Dermis blood vessel endothelial cell (primary cell): Measurements from ENCODE around the gene SMIM44. TPM values are rescaled to one million over a fixed set of nuclear protein-coding genes. Genes with fewer than 3 reads are reported as not detected.

Experiments used
- DNase-seq: peaks from one replicate; pipeline ENCODE4 v3.0.0; 2010
- total RNA-seq: library from RNA; depleted of rRNA; stranded (reverse); fragments of >200 nt; gene quantifications from 2 replicates; pipeline ENCODE4 v1.2.3, GENCODE V29; 2014

SMIM44 gene
- total RNA-seq, 1 donor from 2014 or later = not detected

DNA sequence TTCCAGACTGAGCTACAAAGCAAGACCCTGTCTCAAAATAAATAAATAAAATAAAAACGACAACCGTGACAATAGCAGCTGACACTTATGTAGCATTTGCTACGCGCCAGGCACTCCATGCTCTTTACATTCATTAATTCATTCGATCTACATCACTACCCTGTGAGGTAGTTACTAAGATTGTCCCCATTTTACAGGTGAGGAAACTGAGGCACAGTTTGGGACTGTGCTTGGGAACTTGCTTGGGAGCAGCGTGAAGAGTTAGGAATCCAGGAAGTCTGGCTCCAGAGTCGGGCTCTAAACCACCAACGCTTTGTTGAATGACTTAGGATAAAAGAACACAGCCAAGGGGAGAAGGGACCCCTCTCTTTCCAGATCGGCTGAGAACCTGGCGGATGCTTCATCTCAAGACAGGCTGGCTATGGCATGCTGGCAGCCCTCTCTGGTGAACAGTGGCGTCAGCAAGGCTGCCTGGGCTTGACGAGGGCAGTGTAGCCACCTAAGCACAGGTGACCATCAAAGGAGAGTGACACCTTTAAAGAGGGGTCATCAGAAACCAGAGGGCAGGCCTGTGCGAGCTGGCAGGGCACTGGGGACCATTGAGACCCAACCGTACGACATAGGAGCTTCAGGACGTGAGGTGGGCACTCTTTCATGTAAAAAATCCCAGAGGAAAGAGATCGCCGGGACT, 16.6 kb upstream of the SMIM44 start:
- DNase-seq = no peak

DNA sequence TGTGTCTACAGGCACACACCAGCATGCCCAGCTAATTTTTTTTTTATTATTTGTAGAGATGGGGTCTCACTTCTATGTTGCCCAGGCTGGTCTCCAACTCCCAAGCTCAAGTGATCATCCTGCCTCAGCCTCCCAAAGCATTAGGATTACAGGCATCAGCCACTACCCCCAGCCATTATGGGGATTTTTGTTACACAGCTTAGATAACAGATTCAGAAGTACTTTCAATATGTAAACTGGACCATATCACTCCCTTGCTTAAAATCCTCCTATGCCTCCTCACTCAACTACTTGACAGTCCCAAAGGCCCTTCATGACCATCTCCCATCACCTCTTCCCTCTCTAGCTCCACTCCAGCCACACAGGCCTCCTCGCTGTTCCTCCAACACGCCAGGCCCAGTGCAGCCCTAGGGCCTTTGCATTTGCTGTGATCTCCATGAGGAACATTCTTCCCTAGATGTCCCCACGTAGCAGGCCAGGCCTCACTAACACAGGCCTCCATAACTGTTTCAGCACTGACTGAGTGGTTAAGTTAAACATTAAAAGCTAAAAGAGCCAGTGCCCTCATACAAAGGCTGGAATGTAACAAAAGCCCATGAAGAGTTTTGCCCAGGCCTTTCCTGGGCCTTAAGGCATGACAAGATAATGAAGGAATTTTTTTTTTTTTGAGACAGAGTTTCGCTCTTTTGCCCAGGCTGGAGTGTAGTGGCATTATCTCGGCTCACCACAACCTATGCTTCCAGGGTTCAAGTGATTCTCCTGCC, 14.7 kb upstream of the SMIM44 start:
- no peak for DNase-seq

DNA sequence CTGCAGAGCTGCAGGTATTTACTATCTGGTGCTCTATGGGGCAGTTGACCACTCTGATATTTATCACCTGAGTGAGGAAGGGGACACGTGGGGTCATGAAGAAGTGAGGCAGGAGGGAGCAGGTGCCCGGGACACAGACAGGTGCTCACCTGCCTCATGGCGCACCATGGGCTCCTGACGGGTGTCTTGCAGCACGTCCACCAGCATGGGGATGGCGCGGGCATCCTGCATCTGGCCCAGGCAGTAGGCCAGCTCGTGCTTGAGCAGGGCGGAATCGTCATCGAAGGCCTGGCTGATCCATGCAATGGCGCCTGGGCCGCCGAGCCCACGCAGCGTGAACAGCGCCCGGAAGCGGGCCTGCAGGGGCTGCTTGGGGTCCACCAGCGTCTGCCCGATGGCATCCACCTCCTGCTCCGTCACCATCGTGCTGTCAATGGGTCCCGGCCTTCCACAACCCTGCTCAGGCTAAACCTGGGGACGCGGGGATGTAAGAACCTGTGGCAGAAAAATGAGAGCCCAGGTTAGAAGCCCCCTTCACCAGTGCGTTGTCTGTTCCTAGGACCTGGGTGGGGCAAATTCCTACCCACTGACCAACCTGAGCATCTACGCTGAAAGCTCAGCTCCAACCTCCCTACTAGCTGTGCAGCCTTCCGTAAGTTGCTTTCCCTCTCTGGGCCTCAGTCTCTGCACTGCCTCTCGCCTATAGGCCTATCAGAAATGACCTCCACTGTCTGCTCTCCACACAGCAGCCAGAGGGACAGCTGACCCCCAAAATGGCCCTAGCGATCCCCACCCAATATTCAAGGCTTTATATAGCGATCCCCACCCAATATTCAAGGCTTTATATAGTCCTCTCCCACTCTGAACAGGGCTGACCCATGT, 13.4 kb upstream of the SMIM44 start:
- DNase-seq = no peak

DNA sequence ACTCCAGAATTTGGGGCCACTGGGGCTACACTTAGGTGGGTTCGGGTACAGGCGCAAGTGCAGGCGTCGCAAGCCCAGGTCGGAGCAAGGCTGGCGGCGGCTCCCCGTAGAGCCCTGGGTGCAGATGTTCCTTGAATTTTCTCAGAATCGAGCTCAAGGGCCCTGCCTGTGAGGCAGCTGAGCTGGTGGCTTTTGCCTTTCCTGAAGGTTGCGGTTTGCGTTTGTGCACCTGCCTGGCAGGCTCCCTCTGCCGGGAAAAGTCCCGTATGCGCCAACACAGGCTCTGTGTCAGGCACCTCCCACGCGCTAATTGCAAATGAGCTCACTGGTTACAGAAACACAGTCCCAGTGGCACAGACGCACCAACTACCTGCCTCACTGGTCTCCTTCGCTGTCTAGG, 11.3 kb upstream of the SMIM44 start:
- no peak for DNase-seq

DNA sequence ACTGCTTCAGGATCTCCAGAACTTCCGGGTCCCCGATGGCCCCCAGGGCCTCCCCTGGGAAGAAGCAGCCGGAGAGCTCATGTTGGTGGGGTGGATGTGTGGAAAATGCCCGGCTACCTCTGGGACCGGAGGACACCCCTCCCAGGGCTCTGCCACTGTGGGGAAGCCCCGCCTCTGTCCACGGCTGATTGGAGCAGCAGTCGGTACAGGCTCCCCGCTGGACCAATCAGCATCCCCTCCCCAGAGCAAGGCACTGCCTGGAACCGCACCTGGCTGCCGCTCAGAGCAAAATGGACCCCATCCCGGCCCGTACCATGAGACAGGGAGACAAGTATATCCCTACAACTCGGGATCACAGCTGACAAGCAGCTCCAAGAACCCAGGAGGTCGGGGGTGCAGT, 10.8 kb upstream of the SMIM44 start:
- peak; percentile 23 for DNase-seq

DNA sequence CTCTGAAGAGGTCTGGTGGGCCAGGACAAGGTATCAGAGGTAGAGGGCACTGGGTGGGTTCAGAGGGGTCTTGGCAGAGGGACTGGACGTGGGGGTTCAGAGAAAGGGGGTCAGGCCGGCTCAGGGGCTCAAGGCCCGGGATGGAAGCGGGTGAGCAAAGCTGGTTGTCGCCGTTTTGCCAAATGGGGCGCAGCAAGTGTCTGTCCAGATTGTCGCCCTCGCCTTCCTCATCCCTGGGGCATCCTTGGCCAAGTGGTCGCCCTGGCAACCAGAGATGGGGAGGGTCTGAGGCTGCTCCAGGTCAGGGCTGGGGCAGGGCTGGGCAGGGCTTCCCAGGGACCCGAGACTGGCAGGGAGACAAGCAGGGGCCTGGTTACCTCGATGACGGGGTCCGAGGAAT, 10.4 kb upstream of the SMIM44 start:
- no peak for DNase-seq

DNA sequence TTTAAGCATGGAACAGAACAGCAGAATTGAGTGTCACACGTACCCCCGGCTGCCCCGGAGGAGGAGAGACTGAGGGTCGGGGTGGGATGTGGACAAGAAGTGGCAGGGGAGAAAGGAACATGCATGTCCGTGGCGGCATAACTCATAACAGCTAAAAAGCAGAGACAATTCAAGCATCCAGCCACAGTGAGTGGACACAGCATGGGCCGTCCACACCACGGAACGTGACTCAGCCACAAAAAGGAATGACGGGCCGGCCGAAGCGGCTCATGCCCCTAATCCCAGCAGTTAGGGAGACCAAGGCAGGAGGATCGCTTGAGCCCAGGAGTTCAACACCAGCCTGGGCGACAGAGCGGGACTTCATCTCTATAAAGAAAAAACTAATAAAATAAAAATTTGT, 9.7 kb upstream of the SMIM44 start:
- no peak for DNase-seq

DNA sequence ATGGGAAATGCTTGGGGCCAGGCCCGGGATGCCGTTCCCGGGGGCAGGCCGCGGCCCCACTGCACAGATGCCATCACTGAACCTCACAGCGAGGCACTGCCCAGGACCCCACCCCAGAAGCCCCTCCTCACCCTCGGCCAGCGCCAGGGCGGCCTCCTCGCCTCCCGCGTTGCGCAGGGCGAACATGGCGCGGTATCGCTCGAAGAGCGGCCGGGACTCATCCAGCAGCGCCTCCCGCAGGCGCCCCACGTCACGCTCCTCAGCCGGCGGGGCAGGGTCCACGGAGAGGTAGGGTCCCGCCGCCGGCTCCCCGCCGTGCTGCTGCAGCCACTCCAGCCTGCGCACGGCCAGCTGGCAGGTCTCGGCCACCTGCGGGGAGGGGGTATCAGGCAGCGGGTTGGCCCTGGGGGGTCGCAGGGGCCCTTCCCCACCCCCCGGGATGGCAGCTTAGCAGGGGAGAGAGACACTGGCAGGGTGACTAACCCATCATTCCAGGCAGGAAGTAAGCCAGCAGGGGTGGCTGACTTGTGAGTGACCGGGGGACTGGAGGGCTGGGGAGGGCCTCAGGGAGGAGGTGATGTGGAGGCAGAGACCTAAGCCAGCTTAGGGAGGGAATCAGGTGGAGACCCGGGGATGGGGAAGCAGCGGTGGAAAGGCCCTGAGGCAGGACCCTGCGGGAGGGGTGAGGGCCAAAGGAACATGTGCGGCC, 9.0 kb upstream of the SMIM44 start:
- DNase-seq = no peak

DNA sequence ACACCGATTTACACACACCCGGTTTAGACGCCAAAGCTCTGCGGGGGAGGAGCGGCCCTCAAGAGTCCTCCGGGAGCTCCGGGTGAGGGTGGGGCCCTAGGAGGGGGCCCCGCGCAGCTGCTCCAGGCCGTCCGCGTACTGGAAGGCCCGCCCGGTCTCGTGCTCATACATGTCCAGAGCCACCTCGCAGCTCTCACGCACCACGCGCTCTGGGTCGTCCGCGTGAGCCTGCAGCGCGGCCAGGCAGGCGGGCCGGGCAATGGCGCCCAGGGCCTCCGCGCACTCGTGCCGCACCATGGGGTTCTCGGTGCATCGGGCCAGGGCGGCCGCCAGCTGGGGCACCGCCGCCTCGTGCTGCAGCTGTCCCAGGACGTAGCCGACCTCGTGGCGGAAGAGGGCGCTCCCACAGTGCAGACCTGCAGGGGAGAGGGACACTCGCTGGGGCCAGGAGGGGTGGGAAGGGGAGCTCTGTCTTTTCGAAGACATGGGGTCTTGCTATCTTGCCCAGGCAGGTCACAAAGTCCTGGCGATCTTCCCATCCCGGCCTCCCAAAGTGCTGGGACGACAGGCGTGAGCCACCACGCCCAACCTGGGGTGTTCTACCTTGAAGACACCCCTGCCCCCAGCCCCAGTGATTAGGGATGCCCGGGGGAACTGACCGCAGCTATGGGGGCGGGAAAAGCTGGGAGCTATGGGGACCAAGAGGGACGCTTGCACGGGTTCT, 8.3 kb upstream of the SMIM44 start:
- no peak for DNase-seq

DNA sequence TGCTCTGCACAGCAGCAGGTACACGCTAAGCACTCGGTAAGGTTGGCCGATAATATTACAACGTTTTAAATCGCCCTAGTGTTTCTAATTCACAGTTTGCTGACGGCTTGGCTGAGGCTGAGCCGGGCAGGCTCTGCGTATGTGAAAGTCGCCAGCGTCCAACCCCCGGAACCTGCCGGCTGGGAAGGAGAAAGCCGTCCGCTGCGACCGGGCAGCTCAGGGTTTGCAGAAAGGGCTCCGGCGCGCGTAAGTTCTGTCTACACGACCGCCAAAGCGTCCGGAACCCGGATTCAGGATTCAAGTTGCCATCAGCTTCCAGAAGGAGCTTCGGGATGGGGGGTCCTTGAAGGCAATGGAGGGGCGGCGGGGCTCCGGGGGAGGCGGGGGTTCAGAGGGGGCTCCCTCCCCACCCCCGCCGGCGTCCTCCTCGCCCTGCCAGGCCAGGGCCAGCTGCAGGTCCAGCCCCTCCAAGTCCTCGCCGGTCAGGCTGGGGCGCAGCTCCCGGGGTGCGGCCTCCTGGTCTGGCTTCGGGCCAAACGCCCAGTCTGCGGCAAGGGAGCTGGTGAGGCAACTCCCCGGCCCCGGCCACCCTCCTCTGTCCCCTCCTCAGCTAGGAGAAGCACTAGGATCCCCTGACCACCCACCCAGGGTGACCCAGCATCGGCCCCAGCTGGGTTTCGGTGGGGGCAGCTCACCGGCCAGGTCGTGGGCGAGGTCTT, 575 bp downstream of the SMIM44 start:
- no peak for DNase-seq

DNA sequence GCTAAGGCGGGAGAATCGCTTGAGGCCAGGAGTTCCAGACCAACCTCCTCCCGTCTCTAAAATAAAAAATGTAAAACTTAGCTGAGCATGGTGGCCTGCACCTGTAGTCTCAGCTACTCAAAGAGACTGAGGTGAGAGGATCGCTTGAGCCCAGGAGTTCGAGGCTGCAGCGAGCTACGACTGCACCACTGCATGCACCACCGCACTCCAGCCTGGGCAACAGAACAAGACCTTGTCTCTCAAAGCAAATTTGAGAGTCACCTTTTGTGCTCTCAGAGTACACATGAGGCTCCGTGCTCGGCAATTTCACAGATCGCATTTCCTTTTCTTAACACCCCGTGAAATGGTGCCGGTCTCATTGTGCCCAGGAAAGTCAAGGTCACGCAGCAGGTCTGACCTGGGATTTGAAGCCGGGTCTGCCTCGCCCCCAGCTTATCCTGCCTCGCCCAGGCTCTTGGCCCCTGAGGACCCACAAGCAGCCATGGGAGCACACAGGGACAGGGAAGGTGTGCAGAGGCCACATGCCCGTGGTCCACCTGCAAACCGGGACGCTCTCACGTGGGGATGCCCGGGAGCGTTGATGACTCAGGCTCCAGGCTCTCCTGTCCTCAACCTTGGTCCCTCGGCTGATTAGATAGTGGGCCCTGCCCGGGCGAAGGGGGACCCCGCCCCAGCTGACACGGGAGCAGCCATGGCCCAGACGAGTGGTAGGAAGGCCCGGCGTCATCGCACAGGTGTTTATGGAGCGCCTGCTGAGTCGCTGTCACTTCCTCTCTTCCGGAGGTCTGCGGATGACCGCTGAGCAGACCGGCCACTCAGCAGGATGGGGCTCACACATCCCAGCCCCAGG, 1.8 kb downstream of the SMIM44 start:
- DNase-seq = no peak

DNA sequence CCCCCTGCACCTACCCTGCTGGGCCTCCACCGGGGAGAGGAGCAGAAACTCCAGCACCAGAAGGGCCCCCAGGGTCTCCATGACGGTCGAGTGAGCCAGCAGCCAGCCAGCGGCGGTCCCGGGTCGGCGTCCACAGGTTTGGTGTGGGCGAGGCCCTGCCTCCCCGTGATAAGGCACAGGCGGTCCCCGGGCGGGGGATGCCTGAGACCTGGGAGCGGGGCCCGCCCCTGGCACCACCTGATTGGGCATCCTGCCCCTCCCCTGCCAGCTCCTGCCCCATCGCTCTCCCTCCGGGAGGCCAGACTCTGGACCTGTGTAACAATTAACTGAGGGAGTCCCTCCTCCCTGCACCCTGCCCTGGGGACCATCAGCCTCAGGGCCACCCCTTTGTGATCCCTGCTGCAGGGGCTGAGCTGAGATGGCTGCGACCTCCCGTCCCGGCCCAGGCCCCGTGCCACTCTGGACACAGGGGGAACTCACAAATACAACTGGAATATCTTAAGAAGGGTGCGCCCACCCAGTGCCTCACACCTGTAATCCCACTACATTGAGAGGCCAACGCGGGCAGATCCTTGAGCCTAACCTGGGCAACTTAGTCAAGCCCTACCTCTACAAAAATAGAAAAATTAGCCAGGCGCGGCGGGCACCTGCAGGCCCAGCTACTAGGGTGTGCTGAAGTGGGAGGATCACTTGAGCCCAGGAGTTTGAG, 2.7 kb downstream of the SMIM44 start, which contains the start of gene SMIM24:
SMIM24 (minus strand) TSS at position 143 of the 709 bp plus-strand sequence; CDS start at position 81, 62 bp downstream.
- DNase-seq = no peak

DNA sequence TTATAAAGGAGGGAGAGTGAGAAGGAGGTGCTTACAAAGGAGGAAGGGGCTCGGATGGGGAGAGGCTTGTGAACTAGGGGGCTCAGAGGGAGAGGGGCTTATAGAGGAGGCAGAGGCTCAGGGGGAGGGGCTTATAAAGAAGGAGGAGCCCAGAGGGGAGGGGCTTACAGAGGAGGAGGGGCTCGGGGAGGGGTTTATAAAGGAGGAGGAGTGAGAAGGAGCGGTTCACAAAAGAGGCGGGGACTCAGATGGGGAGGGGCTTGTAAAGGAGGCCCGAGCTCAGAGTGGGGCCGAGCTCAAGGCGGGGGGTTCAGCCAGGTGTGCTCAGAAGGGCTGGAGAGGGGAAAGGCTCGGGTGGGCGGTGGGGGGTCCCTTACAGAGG, 3.4 kb downstream of the SMIM44 start:
- no peak for DNase-seq

DNA sequence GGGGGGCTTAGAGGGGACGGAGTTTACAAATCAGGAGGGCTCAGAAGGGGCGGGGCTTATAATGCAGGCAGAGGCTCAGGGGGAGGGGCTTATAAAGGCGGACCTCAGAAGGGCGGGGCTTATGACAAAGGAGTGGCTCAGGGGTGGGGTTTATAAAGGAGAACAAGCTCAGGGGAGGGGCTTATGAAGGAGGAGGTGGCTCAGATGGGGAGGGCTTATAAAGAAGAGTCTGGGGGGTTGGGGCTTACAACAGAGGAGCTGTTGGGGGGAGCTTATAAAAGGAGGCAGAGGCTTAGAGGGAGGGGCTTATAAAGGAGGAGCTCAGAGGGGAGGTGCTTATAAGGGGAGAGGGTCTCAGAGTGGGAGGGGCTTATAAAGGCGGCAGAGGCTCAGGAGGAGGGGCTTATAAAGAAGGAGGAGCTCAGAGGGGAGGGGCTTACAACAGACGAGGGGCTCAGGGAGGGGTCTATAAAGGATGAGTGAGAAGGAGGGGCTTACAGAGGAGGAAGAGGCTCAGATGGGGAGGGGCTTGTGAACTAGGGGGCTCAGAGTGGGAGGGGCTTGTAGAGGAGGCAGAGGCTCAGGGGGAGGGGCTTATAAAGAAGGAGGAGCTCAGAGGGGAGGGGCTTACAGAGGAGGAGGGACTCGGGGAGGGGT, 3.9 kb downstream of the SMIM44 start:
- DNase-seq = peak; percentile 30

DNA sequence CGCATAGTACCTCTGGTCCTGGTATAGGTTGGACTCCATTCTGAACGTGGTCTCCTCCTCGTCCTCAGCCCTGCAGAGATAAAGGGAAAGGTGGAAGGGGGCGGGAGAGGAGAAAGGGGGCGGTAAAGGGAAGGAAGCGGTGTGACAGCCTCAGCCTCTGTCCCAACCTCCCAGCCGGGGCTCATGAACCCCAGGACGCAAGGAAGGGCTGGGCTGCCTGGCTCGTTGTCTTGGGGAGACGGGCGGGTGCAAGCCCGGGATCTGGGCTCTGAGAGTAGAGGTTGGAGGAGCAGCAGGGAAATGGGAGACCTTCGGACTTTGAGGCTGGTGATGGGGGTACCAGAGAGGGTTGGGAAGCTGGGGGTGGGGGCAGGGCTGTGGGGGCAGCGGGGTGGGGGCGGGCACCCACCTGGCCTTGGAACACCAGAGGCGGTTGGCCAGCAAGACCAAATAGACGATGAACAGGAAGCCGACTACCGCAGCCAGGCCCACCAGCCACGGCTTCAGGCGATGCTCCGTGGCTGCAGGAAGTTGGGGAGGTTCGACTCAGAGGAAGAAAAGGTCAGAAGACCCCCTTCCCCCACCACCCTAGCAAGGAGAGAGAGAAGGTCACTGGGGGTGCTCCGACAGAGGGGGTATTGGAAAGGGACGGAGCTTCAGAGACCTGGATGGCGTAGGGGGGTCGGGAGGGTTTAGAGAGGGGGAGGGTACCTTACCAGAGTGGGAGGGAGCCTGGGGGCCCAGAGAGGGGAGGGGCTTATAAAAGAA, 4.6 kb downstream of the SMIM44 start:
- DNase-seq = no peak

DNA sequence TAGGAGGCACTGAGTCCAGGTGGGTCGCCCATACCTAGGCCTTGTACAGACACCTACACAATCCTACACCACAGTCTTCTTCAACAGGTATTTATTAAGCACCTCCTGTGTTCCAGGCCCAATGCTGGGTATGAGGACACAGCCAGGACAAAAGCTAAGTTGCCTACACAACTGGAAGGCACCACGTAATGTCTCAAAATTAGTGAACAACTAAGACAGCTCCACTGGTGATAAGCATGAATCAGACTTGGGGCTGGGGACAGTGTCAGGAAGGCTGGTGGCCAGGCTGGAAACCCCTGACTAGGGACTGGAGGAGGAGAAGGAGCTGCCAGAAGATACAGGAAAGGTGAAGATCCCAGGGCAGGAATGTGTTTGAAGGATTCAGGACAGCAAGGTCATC, 5.3 kb downstream of the SMIM44 start:
- no peak for DNase-seq

DNA sequence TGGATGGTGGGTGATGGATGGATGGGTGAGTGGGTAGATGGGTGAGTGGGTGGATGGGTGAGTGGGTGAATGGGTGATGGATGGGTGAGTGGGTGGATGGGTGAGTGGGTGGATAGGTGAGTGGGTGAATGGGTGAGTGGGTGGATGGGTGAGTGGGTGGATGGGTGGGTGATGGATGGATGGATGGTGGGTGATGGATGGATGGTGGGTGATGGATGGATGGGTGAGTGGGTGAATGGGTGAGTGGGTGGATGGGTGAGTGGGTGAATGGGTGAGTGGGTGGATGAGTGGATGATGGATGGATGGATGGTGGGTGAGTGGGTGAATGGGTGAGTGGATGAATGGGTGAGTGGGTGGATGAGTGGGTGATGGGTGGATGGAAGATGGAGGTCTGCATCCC, 5.7 kb downstream of the SMIM44 start:
- no peak for DNase-seq

DNA sequence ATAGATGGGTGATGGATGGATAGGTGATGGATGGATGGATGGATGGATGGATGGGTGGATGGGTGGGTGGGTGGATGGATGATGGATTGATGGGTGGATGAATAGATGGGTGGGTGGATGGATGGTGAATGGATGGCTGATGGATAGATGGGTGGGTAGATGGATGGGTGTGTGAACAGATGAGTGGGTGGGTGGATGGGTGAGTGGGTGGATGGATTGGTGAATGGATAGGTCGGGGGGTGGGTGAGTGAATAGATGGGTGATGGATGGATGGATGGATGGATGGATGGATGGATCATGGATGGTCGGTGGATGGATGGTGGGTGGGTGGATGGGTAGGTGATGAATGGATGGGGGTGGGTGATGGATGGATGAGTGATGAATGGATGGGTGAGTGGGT, 6.4 kb downstream of the SMIM44 start:
- no peak for DNase-seq
